Lower leg skin (tissue), 3 donors: Measurements from ENCODE around the gene ZNF771.

Experiments used
- POLR2A ChIP-seq, 2 donors: fragments of 450-650 bp; IDR thresholded peaks; one replicate each; pipeline ENCODE4 v1.6.1; 2016 to 2017; ENCODE audit warnings: antibody characterized with exemption in 2 of 2, mild to moderate bottlenecking in 1 of 2, moderate library complexity in 1 of 2
- TF ChIP-seq, protein P1 (sequence below), 3 donors: fragments of 450-650 bp; IDR thresholded peaks; one replicate each; pipeline ENCODE4 v1.5.1; 2016; ENCODE audit warnings: antibody characterized with exemption in 3 of 3, mild to moderate bottlenecking in 3 of 3, moderate library complexity in 2 of 3

DNA sequence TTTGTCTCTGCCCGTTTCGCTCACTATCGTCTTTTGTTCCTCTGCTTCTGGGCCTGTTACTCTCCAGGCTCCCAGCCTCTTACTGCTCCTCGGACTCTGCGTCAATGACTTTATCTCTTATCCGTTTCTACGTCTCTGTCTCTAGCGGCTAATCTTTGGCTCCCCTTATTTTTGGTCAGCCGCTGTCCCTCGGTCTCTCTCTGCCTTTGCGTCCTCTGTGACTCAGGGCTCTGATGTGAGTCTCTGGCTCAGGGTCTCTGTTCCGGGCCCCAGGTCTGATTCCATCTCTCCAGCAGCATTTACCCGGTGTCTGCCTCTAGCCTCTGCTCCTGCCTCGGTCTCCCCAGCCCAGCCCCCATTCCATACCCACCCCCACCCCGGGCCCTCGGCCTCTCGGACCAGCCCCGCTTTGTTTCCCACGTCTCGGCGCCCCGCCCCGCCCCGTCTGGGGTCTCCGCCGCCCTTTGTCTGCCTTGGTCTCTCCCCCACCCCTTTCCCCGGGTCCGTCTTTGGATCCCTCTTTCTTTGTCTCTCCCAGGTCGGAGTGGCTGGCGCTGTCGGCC lies 12.7 kb upstream of the ZNF771 start:
- TF ChIP-seq, protein P1, sequence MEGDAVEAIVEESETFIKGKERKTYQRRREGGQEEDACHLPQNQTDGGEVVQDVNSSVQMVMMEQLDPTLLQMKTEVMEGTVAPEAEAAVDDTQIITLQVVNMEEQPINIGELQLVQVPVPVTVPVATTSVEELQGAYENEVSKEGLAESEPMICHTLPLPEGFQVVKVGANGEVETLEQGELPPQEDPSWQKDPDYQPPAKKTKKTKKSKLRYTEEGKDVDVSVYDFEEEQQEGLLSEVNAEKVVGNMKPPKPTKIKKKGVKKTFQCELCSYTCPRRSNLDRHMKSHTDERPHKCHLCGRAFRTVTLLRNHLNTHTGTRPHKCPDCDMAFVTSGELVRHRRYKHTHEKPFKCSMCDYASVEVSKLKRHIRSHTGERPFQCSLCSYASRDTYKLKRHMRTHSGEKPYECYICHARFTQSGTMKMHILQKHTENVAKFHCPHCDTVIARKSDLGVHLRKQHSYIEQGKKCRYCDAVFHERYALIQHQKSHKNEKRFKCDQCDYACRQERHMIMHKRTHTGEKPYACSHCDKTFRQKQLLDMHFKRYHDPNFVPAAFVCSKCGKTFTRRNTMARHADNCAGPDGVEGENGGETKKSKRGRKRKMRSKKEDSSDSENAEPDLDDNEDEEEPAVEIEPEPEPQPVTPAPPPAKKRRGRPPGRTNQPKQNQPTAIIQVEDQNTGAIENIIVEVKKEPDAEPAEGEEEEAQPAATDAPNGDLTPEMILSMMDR (IDR thresholded peaks at IDR 0.05), result no peak
- no peak for TF ChIP-seq POLR2A (IDR thresholded peaks at IDR 0.05)
